SK-N-SH treated with all-trans-retinoic acid at 6 μM for 48 hours (cell line): ENCODE results near the gene ITGAV.

Experiments
- ATAC-seq: fragments of 200-7000 bp; cut with Tn5 transposase; 3 replicates; pipeline ENCODE4 v1.9.1; 2020; ENCODE audit warnings: mild to moderate bottlenecking, moderate library complexity
- ARNTL ChIP-seq: fragments of 450-650 bp; formaldehyde crosslinking; IDR thresholded peaks from 2 replicates; pipeline ENCODE4 v1.5.0; 2020; ENCODE audit warnings: low read depth, mild to moderate bottlenecking, moderate library complexity, borderline replicate concordance
- BACH2 ChIP-seq: fragments of 250-450 bp; sonication (Bioruptor Pico); IDR thresholded peaks from 2 replicates; pipeline ENCODE4 v1.9.0; 2021; ENCODE audit warnings: mild to moderate bottlenecking, borderline replicate concordance
- CREB5 ChIP-seq: fragments of 250-450 bp; sonication (Bioruptor Pico); IDR thresholded peaks from 2 replicates; pipeline ENCODE4 v1.5.1; 2020; ENCODE audit warnings: low read depth, mild to moderate bottlenecking, moderate library complexity
- CSDC2 ChIP-seq: fragments of 250-450 bp; sonication (Bioruptor Pico); IDR thresholded peaks from 2 replicates; pipeline ENCODE4 v1.5.0; 2020; ENCODE audit warnings: mild to moderate bottlenecking, moderate library complexity
- CSRNP3 ChIP-seq: fragments of 250-450 bp; sonication (Bioruptor Pico); IDR thresholded peaks from 2 replicates; pipeline ENCODE4 v1.5.1; 2021; ENCODE audit warnings: mild to moderate bottlenecking, moderate library complexity
- ESRRG ChIP-seq: fragments of 250-450 bp; sonication (Bioruptor Pico); IDR thresholded peaks from 2 replicates; pipeline ENCODE4 v1.6.1; 2021; ENCODE audit warnings: mild to moderate bottlenecking
- GLIS3 ChIP-seq: fragments of 250-450 bp; sonication (Bioruptor Pico); IDR thresholded peaks from 2 replicates; pipeline ENCODE4 v1.5.0; 2020; ENCODE audit warnings: mild to moderate bottlenecking, moderate library complexity
- ISL1 ChIP-seq: fragments of 250-450 bp; sonication (Bioruptor Pico); IDR thresholded peaks from 2 replicates; pipeline ENCODE4 v2.1.2; 2022; ENCODE audit warnings: mild to moderate bottlenecking, moderate library complexity
- OSR1 ChIP-seq: fragments of 250-450 bp; sonication (Bioruptor Pico); IDR thresholded peaks from 2 replicates; pipeline ENCODE4 v1.8.0; 2022; ENCODE audit warnings: moderate library complexity, mild to moderate bottlenecking, inconsistent platforms
- POU6F1 ChIP-seq: fragments of 250-450 bp; sonication (Bioruptor Pico); IDR thresholded peaks from 2 replicates; pipeline ENCODE4 v1.8.0; 2021; ENCODE audit warnings: low read depth, mild to moderate bottlenecking, moderate library complexity, borderline replicate concordance
- PPARA ChIP-seq: fragments of 250-450 bp; sonication (Bioruptor Pico); IDR thresholded peaks from 2 replicates; pipeline ENCODE4 v1.5.0; 2020; ENCODE audit warnings: mild to moderate bottlenecking, borderline replicate concordance
- SNAI2 ChIP-seq: fragments of 250-450 bp; sonication (Bioruptor Pico); IDR thresholded peaks from 2 replicates; pipeline ENCODE4 v1.5.0; 2020; ENCODE audit warnings: mild to moderate bottlenecking, moderate library complexity
- TCF4 ChIP-seq: fragments of 250-450 bp; sonication (Bioruptor Pico); IDR thresholded peaks from 2 replicates; pipeline ENCODE4 v1.8.0; 2021; ENCODE audit warnings: mild to moderate bottlenecking, moderate library complexity, borderline replicate concordance
- TOX ChIP-seq: fragments of 250-450 bp; sonication (Bioruptor Pico); IDR thresholded peaks from 2 replicates; pipeline ENCODE4 v1.8.0; 2021; ENCODE audit warnings: mild to moderate bottlenecking, moderate library complexity, borderline replicate concordance
- TSHZ2 ChIP-seq: fragments of 250-450 bp; sonication (Bioruptor Pico); IDR thresholded peaks from 2 replicates; pipeline ENCODE4 v1.5.0; 2020; ENCODE audit warnings: mild to moderate bottlenecking, moderate library complexity
- ZC3H10 ChIP-seq: fragments of 250-450 bp; sonication (Bioruptor Pico); IDR thresholded peaks from 2 replicates; pipeline ENCODE4 v1.5.1; 2021; ENCODE audit warnings: mild to moderate bottlenecking, moderate library complexity
- ZFP3 ChIP-seq: fragments of 250-450 bp; sonication (Bioruptor Pico); IDR thresholded peaks from 2 replicates; pipeline ENCODE4 v1.5.0; 2020; ENCODE audit warnings: mild to moderate bottlenecking, moderate library complexity
- ZFP30 ChIP-seq: fragments of 450-650 bp; formaldehyde crosslinking; IDR thresholded peaks from 2 replicates; pipeline ENCODE4 v1.5.0; 2022; ENCODE audit warnings: mild to moderate bottlenecking, moderate library complexity
- ZNF565 ChIP-seq: fragments of 450-650 bp; formaldehyde crosslinking; conservative IDR thresholded peaks from 2 replicates; pipeline ENCODE4 v1.5.0; 2020; ENCODE audit warnings: low read depth, mild to moderate bottlenecking, moderate library complexity
- ZNF70 ChIP-seq: fragments of 450-650 bp; formaldehyde crosslinking; IDR thresholded peaks from 2 replicates; pipeline ENCODE4 v1.5.0; 2020; ENCODE audit warnings: mild to moderate bottlenecking, moderate library complexity
- ZNF8 ChIP-seq: fragments of 450-650 bp; formaldehyde crosslinking; IDR thresholded peaks from 2 replicates; pipeline ENCODE4 v1.5.0; 2020; ENCODE audit warnings: mild to moderate bottlenecking, moderate library complexity

Gene ITGAV

GRCh38 chr2:186558512-186559276 is 31.2 kb upstream of the ITGAV start:
- no peak for TF ChIP-seq ZC3H10 (CRISPR knock-in tag)
- TF ChIP-seq ISL1 (CRISPR knock-in tag), result peak; percentile 69
- no peak for TF ChIP-seq GLIS3 (CRISPR knock-in tag)
- TF ChIP-seq TCF4 (CRISPR knock-in tag), result 0 out of 2 replicates have a peak, but pooled peaks have one; percentile 14
- TF ChIP-seq, all 23 proteins: peak for 2
- peak; percentile 66 for ATAC-seq

- ATAC-seq, result no peak
Observed at GRCh38 chr2:186559370-186559769, 30.5 kb upstream of the ITGAV start.

GRCh38 chr2:186559848-186560247 is 30.0 kb upstream of the ITGAV start:
- ATAC-seq, result no peak
- TF ChIP-seq ZC3H10 (CRISPR knock-in tag), result no peak
- no peak for TF ChIP-seq PPARA (CRISPR knock-in tag)
- no peak for TF ChIP-seq ZNF565 (CRISPR knock-in tag)
- no peak for TF ChIP-seq CREB5 (CRISPR knock-in tag)
- no peak for TF ChIP-seq ARNTL (CRISPR knock-in tag)
- no peak for TF ChIP-seq CSDC2 (CRISPR knock-in tag)
- TF ChIP-seq POU6F1, result no peak
- no peak for TF ChIP-seq ZFP30

More at GRCh38 chr2:186559370-186559769, 30.5 kb upstream of the ITGAV start:
- TF ChIP-seq SNAI2 (CRISPR knock-in tag) (no peak), ZFP3 (CRISPR knock-in tag) (no peak), ZNF8 (CRISPR knock-in tag) (no peak), CREB5 (CRISPR knock-in tag) (no peak), TCF4 (CRISPR knock-in tag) (no peak), ZNF70 (CRISPR knock-in tag) (no peak), ESRRG (CRISPR knock-in tag) (no peak), ZNF565 (CRISPR knock-in tag) (no peak), TSHZ2 (CRISPR knock-in tag) (no peak), OSR1 (CRISPR knock-in tag) (no peak), ARNTL (CRISPR knock-in tag) (no peak), TOX (CRISPR knock-in tag) (no peak), GLIS3 (CRISPR knock-in tag) (no peak), BACH2 (no peak), ZC3H10 (CRISPR knock-in tag) (no peak), CSDC2 (CRISPR knock-in tag) (no peak), POU6F1 (no peak), ZFP30 (no peak), CSRNP3 (no peak)
- TF ChIP-seq, all 23 proteins: peak for 0
